ENCODE results near the gene RRAS. TPM values are rescaled to one million over a fixed set of nuclear protein-coding genes. Genes with fewer than 3 reads are reported as not detected.

RRAS gene
- 43.2 and 44.5 TPM in 2 replicates for total RNA-seq

GRCh38 chr19:49640113-49640898, at the start of gene RRAS:
Gene RRAS, minus strand, starts transcription at chr19:49640143. Its CDS starts 45 bp downstream, at chr19:49640098.
- peak within 1 kb of the TSS; percentile 84 for H3K4me3 ChIP-seq (ENCODE audit: low read depth, low read length)
- no peak for TF ChIP-seq CTCF (IDR thresholded peaks at IDR 0.05; ENCODE audit: insufficient read depth, low read depth, low read length)
- DNase-seq (ENCODE audit: low read depth) = peak; percentile 100

DNA sequence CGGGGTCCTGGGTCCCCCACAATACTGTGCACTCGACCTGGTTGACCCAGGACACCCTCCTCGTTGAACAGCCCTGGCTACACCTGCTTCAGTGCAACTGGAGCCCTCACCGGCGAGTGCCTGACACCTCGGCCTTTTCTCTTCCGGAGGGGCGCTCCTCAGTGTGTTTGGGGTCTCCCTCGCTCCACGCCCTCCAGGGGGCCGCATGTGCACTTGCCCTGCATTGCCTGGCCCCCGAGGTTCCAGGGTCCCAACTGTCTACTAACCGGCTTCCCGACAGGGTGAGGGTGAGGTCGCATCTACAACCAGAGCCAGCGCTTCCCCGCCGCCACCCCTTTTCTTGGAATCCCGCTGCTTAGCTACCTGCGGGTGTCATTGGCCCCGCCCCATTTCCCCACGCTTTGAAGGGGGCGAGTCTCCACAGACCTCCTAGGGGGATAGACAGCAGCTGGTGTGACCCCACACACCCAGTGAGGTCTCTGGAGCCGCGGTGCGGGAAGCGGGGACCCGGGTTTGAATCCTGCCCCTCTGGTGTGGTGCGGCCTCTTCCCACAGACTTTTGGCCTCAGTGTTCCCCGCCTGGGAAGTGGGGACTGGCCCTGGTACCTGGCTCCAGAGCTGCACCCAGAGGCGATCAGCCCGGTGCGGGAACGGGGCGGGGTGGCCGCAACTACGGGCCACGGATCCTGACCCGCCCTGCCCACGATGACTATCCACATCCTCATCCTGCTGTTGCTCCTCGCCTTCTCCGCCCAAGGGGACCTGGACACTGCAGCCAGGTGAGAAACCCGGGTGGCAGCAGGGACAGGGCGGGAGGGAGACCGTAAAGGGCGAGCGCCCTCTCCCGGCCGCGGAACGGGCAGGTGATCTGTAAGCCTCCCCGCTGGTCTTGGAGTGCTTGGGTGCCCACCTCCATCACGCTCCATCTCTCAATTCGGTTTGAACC, 49.5 kb upstream of the RRAS start, which contains the start of gene ADM5:
Gene ADM5 (plus strand): TSS at position 462 of the 946 bp plus-strand sequence. CDS start 244 bp downstream, at position 706.
- TF ChIP-seq CTCF (IDR thresholded peaks at IDR 0.05; ENCODE audit: insufficient read depth, low read depth, low read length) = peak; percentile 33

DNA sequence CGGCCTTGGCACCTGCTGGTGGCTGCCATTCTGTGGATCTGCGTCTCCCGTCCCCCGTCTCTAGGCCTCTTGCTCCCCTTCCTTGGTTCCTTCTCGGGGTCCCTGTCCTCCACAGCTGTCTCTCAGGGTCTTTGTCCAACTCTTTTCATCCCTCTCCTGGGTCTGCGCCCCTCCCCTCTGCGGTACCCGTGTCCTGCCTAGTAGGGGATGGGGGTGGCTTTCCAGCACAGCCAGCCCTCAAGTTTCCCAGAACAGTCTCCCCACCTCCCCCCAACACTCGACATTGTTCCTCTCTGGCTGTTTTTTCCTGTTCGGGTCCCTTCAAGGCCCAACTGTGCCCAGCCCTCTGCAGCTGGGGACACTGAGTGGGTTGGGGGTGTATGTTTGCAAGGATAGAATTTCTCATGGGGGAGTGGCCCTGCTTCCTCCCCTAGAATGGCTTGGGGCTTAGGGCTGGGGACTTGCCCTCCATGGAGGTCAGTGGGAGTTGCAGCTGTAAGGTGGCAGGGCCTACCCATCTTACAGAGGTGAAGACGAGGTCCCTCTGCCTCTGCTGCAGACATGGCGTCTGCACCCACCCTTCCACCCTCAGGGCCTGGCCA, 48.7 kb upstream of the RRAS start:
- no peak for TF ChIP-seq CTCF (IDR thresholded peaks at IDR 0.05; ENCODE audit: insufficient read depth, low read depth, low read length)
- H3K4me3 ChIP-seq (ENCODE audit: low read depth, low read length) = no peak overlapping the region
- DNase-seq (ENCODE audit: low read depth) = no peak

More for the DNA sequence above, 49.5 kb upstream of the RRAS start, which contains the start of gene ADM5:
- H3K4me3 ChIP-seq (ENCODE audit: low read depth, low read length) = peak within 1 kb of the TSS; percentile 65
- DNase-seq (ENCODE audit: low read depth) = peak; percentile 11

DNA sequence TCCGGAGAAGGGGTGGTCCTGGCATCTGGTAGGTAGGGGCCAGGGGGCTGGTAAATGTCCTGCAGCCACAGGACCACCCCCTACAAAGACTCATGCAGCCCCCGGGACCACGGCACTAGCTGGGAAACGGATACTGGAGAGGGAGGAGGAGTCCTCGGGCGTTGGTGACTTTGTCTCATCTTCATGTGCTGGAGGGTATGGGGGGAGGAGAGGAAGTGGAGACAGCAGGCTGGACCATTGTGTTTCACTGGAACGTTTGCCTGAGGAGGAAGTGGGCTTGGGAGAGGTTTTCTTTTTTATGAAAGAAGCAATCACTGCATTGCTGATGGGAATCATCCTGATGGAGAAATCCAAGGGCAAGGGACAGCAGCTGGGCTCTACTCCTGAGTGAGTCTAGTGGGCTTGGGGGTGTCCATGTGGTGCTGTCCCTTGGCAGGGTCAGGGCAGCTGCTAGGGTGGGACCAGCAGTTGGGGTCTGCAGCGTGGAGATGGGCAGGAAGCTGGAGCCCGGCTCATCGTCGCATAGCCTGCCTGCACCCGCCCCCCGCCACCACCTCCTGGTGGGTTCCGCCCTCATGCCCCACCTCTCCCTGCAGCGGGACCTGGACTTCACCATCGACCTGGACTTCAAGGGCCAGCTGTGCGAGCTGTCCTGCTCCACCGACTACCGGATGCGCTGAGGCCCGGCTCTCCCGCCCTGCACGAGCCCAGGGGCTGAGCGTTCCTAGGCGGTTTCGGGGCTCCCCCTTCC, 47.8 kb upstream of the RRAS start:
- no peak for DNase-seq (ENCODE audit: low read depth)
- no peak overlapping the region for H3K4me3 ChIP-seq (ENCODE audit: low read depth, low read length)
- TF ChIP-seq CTCF (IDR thresholded peaks at IDR 0.05; ENCODE audit: insufficient read depth, low read depth, low read length) = no peak

- no peak for TF ChIP-seq CTCF (IDR thresholded peaks at IDR 0.05; ENCODE audit: insufficient read depth, low read depth, low read length)
- no peak for DNase-seq (ENCODE audit: low read depth)
Observed at GRCh38 chr19:49687150-49687549, 47.2 kb upstream of the RRAS start.

More at GRCh38 chr19:49687150-49687549, 47.2 kb upstream of the RRAS start:
- no peak overlapping the region for H3K4me3 ChIP-seq (ENCODE audit: low read depth, low read length)

Data from fibroblast of villous mesenchyme (primary cell).